Measurements from ENCODE around the gene WDR1. TPM values are rescaled to one million over a fixed set of nuclear protein-coding genes. Genes with fewer than 3 reads are reported as not detected.

WDR1 gene
- total and polyA plus RNA-seq, 2 of the 13 experiments (the other 11 are each of a cell fraction or from before 2014, with no cell fraction given), result 106 to 198 TPM

DNA sequence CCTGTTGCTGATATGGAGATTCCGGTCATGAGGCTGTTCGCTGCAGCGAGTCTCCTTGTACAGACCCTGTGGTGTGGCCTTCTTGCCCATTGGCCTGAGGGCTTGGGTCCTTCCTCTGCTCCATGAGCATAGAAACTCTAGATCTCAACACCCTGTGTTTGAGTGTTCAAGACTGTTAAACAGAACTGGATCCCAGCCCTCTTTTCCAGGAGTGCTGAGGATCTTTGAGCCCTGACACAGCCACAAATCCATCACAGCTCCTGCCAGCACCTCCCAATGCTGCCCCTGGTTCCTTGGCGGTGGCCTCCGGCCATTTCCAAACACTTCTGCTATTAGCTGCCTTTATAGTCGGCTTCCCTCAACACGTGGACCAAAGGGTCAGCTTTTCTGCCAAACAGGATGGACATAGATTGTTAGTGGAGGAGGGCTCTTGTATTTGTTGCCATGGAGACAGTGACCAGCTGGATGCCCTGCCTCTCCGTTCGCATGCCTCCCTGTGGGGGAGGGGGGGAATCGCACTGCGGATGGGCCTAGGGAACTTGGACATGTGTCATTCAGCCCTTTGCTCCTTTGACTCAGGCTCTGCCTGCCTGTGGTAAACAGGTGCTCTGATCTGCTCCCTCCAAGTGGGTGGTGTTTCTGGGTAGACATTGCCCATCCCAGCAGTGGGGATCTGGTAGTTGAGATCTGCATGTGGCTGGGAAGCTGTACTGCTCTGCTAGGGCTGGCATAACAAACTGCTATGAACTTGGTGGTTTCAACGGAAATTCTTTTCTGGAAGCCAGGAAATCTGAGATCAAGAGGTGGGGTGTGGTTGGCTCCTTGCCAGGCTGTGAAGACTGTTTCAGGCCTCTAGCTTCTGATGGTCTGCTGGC is 6.9 kb upstream of the WDR1 start (continued):
- TF ChIP-seq ZBTB7A (CRISPR knock-in tag; IDR thresholded peaks at IDR 0.05) (no peak), KDM3A (CRISPR knock-in tag; IDR thresholded peaks at IDR 0.05; ENCODE audit: low read depth) (no peak), TEAD2 (CRISPR knock-in tag; IDR thresholded peaks at IDR 0.05) (no peak), SUZ12 (IDR thresholded peaks at IDR 0.05; ENCODE audit: low read depth, low read length) (no peak), FOXO1 (CRISPR knock-in tag; IDR thresholded peaks at IDR 0.05) (peak; percentile 91), TP53 (CRISPR knock-in tag; conservative IDR thresholded peaks at IDR 0.05) (no peak), ZSCAN20 (CRISPR knock-in tag; IDR thresholded peaks at IDR 0.05; ENCODE audit: borderline replicate concordance) (no peak), YY1 (IDR thresholded peaks at IDR 0.05; ENCODE audit: insufficient read depth, insufficient replicate concordance, low read depth, low read length) (no peak), KLF9 (CRISPR knock-in tag; IDR thresholded peaks at IDR 0.05; ENCODE audit: low read depth) (no peak), RBFOX2 (IDR thresholded peaks at IDR 0.05; ENCODE audit: low read depth, low read length) (no peak), PITX1 (CRISPR knock-in tag; IDR thresholded peaks at IDR 0.05) (peak; percentile 52), NFE2L2 (IDR thresholded peaks at IDR 0.05; ENCODE audit: low read length) (no peak), ZC3H13 (CRISPR knock-in tag; IDR thresholded peaks at IDR 0.05) (no peak), ZNF577 (CRISPR knock-in tag; IDR thresholded peaks at IDR 0.05; ENCODE audit: borderline replicate concordance, low read depth) (no peak), ZNF776 (CRISPR knock-in tag; IDR thresholded peaks at IDR 0.05) (no peak), ZNF546 (CRISPR knock-in tag; conservative IDR thresholded peaks at IDR 0.05) (no peak), BCL6 (CRISPR knock-in tag; IDR thresholded peaks at IDR 0.05) (no peak; the same call in 1 of the 2 replicates), ZNF251 (CRISPR knock-in tag; IDR thresholded peaks at IDR 0.05) (no peak), EP300 (IDR thresholded peaks at IDR 0.05; ENCODE audit: low read depth in 2 of 2, low read length in 2 of 2) (peak in 1 of 2 experiments; percentile 43; a peak in 2 of 4 replicates), EP300 (CRISPR knock-in tag; IDR thresholded peaks at IDR 0.05; ENCODE audit: borderline replicate concordance) (peak; percentile 60), ZNF510 (CRISPR knock-in tag; IDR thresholded peaks at IDR 0.05; ENCODE audit: low read depth) (no peak), ZNF530 (CRISPR knock-in tag; IDR thresholded peaks at IDR 0.05; ENCODE audit: low read depth) (no peak), FIP1L1 (IDR thresholded peaks at IDR 0.05; ENCODE audit: borderline replicate concordance, insufficient read depth, low read depth, low read length) (no peak), TCF7L2 (IDR thresholded peaks at IDR 0.05; ENCODE audit: low read depth, low read length) (no peak), POGZ (CRISPR knock-in tag; IDR thresholded peaks at IDR 0.05) (peak; percentile 45; the same call in 1 of the 2 replicates), SMARCC2 (IDR thresholded peaks at IDR 0.05) (no peak), ZNF615 (CRISPR knock-in tag; IDR thresholded peaks at IDR 0.05; ENCODE audit: borderline replicate concordance) (no peak)
- TF ChIP-seq, protein P1, sequence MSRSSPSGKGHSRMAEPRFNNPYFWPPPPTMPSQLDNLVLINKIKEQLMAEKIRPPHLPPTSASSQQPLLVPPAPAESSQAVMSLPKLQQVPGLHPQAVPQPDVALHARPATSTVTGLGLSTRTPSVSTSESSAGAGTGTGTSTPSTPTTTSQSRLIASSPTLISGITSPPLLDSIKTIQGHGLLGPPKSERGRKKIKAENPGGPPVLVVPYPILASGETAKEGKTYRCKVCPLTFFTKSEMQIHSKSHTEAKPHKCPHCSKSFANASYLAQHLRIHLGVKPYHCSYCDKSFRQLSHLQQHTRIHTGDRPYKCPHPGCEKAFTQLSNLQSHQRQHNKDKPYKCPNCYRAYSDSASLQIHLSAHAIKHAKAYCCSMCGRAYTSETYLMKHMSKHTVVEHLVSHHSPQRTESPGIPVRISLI (CRISPR knock-in tag; IDR thresholded peaks at IDR 0.05; ENCODE audit: borderline replicate concordance), result no peak
- TF ChIP-seq, protein P2, sequence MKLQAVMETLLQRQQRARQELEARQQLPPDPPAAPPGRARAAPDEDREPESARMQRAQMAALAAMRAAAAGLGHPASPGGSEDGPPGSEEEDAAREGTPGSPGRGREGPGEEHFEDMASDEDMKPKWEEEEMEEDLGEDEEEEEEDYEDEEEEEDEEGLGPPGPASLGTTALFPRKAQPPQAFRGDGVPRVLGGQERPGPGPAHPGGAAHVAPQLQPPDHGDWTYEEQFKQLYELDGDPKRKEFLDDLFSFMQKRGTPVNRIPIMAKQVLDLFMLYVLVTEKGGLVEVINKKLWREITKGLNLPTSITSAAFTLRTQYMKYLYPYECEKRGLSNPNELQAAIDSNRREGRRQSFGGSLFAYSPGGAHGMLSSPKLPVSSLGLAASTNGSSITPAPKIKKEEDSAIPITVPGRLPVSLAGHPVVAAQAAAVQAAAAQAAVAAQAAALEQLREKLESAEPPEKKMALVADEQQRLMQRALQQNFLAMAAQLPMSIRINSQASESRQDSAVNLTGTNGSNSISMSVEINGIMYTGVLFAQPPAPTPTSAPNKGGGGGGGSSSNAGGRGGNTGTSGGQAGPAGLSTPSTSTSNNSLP (IDR thresholded peaks at IDR 0.05; ENCODE audit: low read depth, low read length), result peak; percentile 56; the same call in 1 of the 2 replicates
- TF ChIP-seq, protein P3, sequence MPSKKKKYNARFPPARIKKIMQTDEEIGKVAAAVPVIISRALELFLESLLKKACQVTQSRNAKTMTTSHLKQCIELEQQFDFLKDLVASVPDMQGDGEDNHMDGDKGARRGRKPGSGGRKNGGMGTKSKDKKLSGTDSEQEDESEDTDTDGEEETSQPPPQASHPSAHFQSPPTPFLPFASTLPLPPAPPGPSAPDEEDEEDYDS (CRISPR knock-in tag; IDR thresholded peaks at IDR 0.05), result peak; percentile 44; the same call in 1 of the 2 replicates
